K562 (cell line): ENCODE data around the gene ENC1. TPM values are rescaled to one million over a fixed set of nuclear protein-coding genes. Genes with fewer than 3 reads are reported as not detected.
A peak's percentile ranks its signal among the peaks of the same experiment; 100 is the strongest.

ENCODE experiments used
- JUND ChIP-seq, 2 experiments: IDR thresholded peaks; 2 replicates in 1 of 2; 3 replicates in 1 of 2; pipeline ENCODE4 v1.6.1; 2011; ENCODE audit warnings: borderline replicate concordance in 2 of 2, low read depth in 2 of 2, low read length in 2 of 2, improper control_type of control experiment in 1 of 2, missing biosample characterization in 1 of 2, missing genetic modification characterization in 1 of 2, missing genetic modification reagents in 1 of 2
- MTF1 ChIP-seq: fragments of 250-450 bp; sonication (Bioruptor Pico); IDR thresholded peaks from 2 replicates; pipeline ENCODE4 v1.9.0; 2021; ENCODE audit warnings: moderate library complexity, mild to moderate bottlenecking, inconsistent platforms, borderline replicate concordance
- RAD21 ChIP-seq, 2 experiments: fragments of 250-450 bp in 1 of 2; fragments of 450-650 bp in 1 of 2; sonication (Bioruptor Pico) in 1 of 2; formaldehyde crosslinking in 1 of 2; IDR thresholded peaks in 1 of 2; conservative IDR thresholded peaks in 1 of 2; 2 replicates each; pipeline versions ENCODE4 v1.4.0 to v1.8.0; 2020 to 2022; ENCODE audit warnings: mild to moderate bottlenecking in 2 of 2, moderate library complexity in 1 of 2
- SMARCA4 ChIP-seq: fragments of 450-650 bp; IDR thresholded peaks from 2 replicates; pipeline ENCODE4 v1.6.1; 2016
- SPI1 ChIP-seq: IDR thresholded peaks from 2 replicates; pipeline ENCODE4 v1.6.1; 2011; ENCODE audit warnings: low read depth, low read length, control low read depth, borderline replicate concordance
- ZNF384 ChIP-seq: IDR thresholded peaks from 2 replicates; pipeline ENCODE4 v1.6.1; 2012; ENCODE audit warnings: low read depth, low read length, improper control_type of control experiment
- polyA plus RNA-seq, 8 experiments: library from polyadenylated mRNA; depleted of rRNA in 4 of 8; stranded (reverse) in 5 of 8; unstranded in 3 of 8; fragments of >200 nt; fragmentation: Nextera tagmentation in 2 of 8; fragmentation: Illumina TruSeq in 1 of 8; extraction: Ambion mirVana in 2 of 8; extraction: Trizol in 1 of 8; gene quantifications; 2 replicates each; pipeline versions ENCODE4 v1.2.1 to v1.2.3, GENCODE V29; 2011 to 2014; ENCODE audit warnings: inconsistent platforms in 1 of 8, missing spikeins in 1 of 8
- total RNA-seq, 7 experiments: library from RNA; depleted of rRNA in 6 of 7; stranded (reverse); fragments of >200 nt in 6 of 7; fragmentation: Illumina TruSeq in 2 of 7; extraction: Trizol in 2 of 7; gene quantifications; 2 replicates each; pipeline versions ENCODE4 v1.2.1 to v1.2.3, GENCODE V29; 2011 to 2021; ENCODE audit warnings: low replicate concordance in 1 of 7
- TF ChIP-seq, protein P1 (sequence below), 2 experiments: IDR thresholded peaks; 2 replicates each; pipeline ENCODE4 v1.6.1; 2012; ENCODE audit warnings: improper control_type of control experiment in 2 of 2, low read depth in 2 of 2, low read length in 2 of 2, borderline replicate concordance in 1 of 2
- TF ChIP-seq, protein P2 (sequence below): sonication (generic); formaldehyde crosslinking; IDR thresholded peaks from 2 replicates; pipeline ENCODE4 v1.8.0; 2022; ENCODE audit warnings: missing genetic modification reagents, mild to moderate bottlenecking, moderate library complexity, borderline replicate concordance
- TF ChIP-seq, protein P3 (sequence below): fragments of 450-650 bp; formaldehyde crosslinking; IDR thresholded peaks from 2 replicates; pipeline ENCODE4 v1.4.0; 2022; ENCODE audit warnings: missing genetic modification characterization

ENC1 gene
- total and polyA plus RNA-seq, 9 of the 15 experiments (the other 6 are each of a cell fraction or from before 2014, with no cell fraction given) = 0.17 to 3.2 (median 0.97) TPM

DNA sequence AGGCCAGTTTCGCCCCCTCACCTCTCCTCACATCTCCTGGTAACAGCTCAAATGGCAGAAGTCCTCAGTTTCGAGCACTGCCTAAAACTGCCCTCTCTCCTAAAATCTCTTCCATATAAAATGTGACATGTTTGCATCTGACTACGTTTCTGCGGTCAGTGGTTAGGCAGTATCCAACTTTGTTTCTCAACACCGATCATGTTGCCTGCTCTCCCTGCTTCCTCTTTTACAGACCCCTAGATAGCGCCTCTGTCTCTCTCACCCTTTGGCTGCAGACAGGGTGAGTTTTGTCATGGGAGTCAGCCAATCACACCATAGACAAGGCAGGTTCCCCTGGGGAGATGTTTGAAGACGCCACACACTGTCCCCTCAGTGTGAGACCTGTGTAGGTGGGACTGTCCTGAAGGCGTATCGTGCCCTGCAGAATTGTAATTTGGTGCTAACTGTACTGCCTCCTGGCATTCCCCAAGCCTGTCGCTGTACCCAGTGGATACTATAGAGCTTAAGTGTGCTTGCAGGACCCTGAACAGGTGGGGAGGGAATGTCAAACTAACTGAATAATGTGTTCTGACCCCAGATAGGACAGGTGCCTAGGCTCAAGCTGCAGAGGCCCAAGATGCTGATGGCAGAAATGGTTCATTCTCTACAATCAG, 45.6 kb upstream of the ENC1 start (continued):
- TF ChIP-seq RAD21 (CRISPR knock-in tag; conservative IDR thresholded peaks at IDR 0.05 in 1 of 2, IDR thresholded peaks at IDR 0.05 in 1 of 2) (no peak), SMARCA4 (0 out of 2 replicates have a peak, but pooled peaks have one; percentile 31), JUND (IDR thresholded peaks at IDR 0.05; ENCODE audit: borderline replicate concordance, low read depth, low read length) (peak; percentile 16; the same call in 1 of the 2 replicates), JUND (tag; IDR thresholded peaks at IDR 0.05; ENCODE audit: borderline replicate concordance, low read depth, low read length) (no peak; the same call in 2 of the 3 replicates), MTF1 (no peak), SPI1 (peak; percentile 92), ZNF384 (no peak)
- TF ChIP-seq, protein P1, sequence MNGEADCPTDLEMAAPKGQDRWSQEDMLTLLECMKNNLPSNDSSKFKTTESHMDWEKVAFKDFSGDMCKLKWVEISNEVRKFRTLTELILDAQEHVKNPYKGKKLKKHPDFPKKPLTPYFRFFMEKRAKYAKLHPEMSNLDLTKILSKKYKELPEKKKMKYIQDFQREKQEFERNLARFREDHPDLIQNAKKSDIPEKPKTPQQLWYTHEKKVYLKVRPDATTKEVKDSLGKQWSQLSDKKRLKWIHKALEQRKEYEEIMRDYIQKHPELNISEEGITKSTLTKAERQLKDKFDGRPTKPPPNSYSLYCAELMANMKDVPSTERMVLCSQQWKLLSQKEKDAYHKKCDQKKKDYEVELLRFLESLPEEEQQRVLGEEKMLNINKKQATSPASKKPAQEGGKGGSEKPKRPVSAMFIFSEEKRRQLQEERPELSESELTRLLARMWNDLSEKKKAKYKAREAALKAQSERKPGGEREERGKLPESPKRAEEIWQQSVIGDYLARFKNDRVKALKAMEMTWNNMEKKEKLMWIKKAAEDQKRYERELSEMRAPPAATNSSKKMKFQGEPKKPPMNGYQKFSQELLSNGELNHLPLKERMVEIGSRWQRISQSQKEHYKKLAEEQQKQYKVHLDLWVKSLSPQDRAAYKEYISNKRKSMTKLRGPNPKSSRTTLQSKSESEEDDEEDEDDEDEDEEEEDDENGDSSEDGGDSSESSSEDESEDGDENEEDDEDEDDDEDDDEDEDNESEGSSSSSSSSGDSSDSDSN (IDR thresholded peaks at IDR 0.05; ENCODE audit: borderline replicate concordance in 1 of 2, low read depth in 2 of 2, low read length in 2 of 2) = 0 out of 4 replicates have a peak, but pooled peaks of 1 of the 2 experiments have one; percentile 35
- TF ChIP-seq, protein P2, sequence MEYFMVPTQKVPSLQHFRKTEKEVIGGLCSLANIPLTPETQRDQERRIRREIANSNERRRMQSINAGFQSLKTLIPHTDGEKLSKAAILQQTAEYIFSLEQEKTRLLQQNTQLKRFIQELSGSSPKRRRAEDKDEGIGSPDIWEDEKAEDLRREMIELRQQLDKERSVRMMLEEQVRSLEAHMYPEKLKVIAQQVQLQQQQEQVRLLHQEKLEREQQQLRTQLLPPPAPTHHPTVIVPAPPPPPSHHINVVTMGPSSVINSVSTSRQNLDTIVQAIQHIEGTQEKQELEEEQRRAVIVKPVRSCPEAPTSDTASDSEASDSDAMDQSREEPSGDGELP (CRISPR knock-in tag) = no peak
- TF ChIP-seq, protein P3, sequence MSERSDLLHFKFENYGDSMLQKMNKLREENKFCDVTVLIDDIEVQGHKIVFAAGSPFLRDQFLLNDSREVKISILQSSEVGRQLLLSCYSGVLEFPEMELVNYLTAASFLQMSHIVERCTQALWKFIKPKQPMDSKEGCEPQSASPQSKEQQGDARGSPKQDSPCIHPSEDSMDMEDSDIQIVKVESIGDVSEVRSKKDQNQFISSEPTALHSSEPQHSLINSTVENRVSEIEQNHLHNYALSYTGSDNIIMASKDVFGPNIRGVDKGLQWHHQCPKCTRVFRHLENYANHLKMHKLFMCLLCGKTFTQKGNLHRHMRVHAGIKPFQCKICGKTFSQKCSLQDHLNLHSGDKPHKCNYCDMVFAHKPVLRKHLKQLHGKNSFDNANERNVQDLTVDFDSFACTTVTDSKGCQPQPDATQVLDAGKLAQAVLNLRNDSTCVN (CRISPR knock-in tag) = no peak
